HG02981 (cell line): Measurements from ENCODE around the gene OSBPL7.
"Not testable (repeated sequence)": the region's sequence is repeated elsewhere in the genome, so short reads cannot be mapped to it uniquely, and the experiment has no call there.

ENCODE experiments used
- ATAC-seq: cut with Tn5 transposase; IDR thresholded peaks from one replicate; pipeline ENCODE4 v1.9.1; 2021; ENCODE audit warnings: mild to moderate bottlenecking, moderate library complexity; ENCODE audit not compliant: unreplicated experiment

OSBPL7 gene

DNA sequence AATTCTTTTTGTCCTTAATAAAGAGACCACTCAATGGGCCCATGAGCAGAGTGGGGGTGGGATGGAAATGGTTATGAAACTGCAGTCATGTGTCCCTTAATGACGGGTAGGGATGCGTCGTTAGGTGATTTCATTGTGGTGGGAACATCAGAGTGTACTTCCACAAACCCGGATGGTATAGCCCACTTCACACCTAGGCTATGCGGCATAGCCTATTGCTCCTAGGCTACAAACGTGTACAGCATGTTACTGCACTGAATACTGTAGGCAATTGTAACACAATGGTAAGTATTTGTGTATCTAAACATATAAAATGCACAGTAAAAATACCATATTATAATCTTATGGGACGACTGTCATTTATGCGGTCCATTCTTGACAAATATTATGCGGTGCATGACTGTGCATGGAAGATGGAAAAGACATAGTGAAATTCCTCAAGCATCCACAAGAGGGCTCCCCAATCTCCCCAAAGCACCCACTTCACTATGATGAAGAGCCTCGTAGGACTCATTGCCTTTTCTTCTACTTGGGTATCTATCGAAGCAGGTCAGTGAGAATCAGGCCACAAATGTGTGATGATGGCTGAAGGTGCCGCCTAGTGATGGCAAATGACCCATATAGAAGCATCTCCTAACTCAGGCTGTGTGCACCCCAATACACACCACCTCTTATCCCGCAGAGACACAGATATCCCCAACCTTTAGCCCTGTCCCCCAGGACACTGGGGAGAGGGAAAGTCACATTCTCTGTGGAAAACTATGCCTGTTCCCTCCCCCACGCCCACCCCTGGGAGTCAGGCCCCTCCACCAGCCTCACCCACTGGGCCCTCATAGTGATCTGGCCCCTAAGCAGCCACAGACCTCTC is 45.0 kb downstream of the OSBPL7 start:
- no peak for ATAC-seq

DNA sequence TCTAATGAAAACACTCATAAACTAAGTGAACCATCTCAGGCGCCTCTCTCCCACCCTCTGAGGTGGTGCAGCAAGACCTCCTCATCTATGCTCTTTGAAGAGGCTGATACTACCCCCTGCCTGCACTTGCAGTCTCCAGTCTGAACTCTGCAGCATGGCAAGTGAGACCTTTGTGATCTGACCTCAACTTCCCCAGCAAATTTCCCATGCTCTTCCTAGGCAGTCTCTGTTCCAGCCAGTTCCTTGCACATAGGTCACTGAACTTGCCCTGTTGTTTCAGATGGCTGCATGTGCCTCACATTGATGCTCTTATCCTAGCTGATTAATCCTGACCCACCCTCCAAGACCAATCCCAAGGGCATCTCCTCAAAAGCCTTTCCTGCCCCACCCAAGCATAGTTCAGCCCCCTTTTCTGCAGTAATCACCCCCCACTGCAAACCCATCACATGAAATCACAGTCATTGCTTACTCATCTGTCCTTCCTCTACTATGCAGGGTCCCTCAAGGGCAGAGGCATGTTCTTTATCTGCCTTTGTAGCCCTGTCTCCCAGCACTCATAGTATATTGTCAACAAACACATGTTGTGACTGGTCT is 46.5 kb downstream of the OSBPL7 start:
- ATAC-seq, result no peak

DNA sequence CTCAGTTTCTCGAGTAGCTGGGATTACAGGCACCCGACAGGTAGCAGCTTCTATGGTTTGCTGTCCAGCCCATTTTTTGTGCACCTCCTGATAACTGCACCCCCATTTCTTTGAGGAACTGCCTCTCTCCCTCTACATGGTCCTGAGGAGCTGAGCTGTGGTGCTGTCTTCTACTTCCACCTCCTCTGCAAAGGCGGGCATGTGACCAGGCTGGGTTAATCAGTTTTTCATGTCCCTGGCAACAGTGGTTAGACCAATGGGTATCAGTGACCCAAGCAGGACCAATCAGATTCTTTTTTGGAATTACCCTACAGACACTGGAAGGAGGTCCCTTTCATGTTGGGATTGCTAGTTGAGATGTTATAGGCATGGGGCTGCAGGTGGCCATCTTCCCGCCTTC is 47.3 kb downstream of the OSBPL7 start:
- no peak for ATAC-seq

DNA sequence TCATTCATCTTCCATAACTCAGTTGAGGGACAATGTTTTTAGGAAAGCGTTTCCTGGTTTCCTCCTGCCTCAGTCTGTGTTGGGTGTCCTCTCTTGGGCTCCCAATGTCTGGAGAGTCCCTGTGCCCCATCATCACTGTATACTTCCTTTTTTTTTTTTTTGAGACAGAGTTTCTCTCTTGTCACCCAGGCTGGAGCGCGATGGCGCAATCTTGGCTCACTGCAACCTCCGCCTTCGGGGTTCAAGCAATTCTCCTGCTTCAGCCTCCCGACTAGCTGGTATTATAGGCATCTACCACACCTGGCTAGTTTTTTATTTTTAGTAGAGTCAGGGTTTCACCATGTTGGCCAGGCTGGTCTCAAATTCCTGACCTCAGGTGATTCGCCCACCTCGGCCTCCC is 47.9 kb downstream of the OSBPL7 start:
- ATAC-seq, result not testable (repeated sequence)

DNA sequence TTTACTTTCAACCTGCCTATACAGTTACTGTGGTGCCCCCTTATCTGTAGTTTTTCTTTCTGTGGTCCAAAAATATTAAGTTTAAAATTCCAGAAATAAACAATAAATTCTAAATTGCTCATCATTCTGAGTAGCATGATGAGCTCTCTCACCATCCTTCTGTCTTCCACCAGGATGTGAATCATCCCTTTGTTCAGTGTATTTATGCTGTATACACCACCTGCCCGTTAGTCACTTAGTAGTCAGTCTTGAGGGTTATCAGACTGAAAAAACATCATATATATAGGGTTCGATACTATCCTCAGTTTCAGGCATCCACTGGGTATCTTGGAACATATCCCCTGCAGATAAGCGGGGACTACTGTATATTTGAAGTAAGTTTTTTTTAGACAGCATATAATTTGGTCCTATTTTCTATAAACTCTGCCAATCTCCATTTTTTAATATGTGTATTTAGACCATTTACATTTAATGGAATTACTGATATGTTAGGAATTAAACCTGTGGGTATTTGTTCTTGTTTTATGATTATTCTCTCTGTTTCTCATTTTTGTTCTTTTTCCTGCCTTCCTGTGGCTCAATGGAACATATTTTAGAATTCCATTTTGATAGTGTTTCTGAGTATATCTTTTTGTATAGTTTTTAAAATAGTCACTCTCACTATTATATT is 57.5 kb downstream of the OSBPL7 start:
- no peak for ATAC-seq

DNA sequence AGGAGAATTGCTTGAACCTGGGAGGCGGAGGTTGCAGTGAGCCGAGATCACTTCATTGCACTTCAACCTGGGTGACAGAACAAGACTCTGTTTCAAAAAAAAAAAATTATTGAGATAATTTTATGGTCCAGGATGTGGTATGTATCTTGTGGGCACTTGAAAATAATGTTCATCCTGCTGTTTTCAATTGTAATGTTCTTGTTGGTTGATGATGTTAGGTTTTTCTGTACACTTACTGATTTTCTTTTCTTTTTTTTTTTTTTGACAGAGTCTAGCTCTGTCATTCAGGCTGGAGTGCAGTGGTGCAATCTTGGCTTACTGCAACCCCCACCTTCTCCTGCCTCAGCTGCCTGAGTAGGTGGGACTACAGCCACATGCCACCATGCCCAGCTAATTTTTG is 58.9 kb downstream of the OSBPL7 start:
- no peak for ATAC-seq

DNA sequence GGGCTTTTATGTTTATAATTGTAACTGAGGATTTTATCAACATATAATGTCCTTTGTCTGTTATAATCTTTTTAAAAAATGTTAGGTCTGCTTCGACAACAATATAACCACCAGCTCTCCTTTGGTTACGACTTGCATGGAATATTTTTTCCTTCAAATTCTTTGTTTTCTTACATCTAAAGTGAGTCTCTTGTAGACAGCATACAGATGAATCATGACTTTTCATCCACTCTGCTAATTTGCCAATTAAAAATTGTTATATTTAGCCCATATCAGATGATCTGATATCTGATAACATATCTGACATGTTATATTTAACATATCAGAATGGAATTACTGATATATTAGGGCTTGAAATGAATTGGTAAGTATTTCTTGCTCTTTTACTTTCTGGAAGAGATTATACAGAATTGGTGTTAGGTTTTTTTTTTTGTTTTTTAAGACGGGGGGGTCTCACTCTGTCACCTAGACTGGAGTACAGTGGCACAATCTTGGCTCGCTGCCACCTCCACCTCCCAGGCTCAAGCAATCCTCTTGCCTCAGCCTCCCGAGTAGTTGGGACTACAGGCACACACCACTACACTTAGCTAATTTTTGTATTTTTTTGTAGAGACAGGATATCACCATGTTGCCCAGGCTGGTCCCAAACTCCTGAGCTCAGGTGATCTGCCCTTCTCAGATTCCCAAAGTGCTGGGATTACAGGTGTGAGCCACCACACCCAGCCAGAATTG is 61.0 kb downstream of the OSBPL7 start:
- ATAC-seq, result no peak

DNA sequence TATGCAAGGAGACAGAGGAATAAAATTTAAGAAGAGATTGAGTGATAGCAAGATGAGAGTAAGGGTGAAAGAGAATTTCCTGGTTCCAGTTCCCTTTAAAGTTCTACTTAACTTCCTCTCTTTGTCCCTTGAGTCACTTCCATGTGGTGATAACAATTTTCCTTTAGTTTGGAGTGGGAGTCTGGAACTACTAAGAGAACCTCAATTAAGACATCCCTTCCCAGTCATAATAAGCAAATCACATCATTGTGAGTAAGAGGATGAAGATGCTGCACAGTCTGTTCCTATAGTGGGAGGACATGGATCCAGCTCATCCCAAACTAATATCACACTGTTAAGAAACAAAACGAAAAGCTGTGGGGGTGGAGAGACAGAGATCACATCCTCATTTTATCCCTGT is 64.2 kb downstream of the OSBPL7 start:
- no peak for ATAC-seq
